ENCODE measurements around the gene MARF1.
"Not testable (repeated sequence)": the region's sequence is repeated elsewhere in the genome, so short reads cannot be mapped to it uniquely, and the experiment has no call there.

MARF1 gene

GRCh38 chr16:15652293-15653001 is 9.5 kb upstream of the MARF1 start:
- DNase-seq, result no peak

DNA sequence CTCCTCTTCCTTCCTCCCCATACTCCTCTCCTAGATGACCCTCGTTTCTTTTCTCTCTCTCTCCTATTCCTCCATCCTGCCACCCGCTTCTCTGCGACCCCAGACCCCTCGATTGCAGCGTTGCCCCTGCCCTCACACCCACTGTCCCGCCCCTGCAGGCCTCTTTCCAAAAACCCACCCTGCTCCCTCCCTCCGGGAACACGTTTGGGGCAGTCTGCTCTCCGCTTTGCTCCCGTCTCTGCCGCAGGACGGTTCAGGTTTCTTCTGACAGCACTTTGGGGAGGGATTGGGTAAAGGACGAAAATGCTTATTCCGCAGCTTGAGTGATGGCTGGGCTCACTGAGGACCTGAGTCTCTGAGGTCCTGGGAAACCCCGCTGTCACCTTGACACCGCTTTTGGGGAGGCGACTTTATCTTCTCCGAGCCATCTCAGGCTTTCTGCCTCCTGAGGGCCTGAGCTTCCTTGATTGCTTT is 7.8 kb upstream of the MARF1 start:
- DNase-seq, result peak; percentile 43

- peak; percentile 85 for DNase-seq
Measured at GRCh38 chr16:15650019-15650697, 7.2 kb upstream of the MARF1 start, which contains the start of gene NDE1. Gene NDE1, plus strand, starts transcription at chr16:15650245. Its CDS starts 14,534 bp downstream, at chr16:15664779.

GRCh38 chr16:15649727-15650018 is 6.7 kb upstream of the MARF1 start:
- no peak for DNase-seq

DNA sequence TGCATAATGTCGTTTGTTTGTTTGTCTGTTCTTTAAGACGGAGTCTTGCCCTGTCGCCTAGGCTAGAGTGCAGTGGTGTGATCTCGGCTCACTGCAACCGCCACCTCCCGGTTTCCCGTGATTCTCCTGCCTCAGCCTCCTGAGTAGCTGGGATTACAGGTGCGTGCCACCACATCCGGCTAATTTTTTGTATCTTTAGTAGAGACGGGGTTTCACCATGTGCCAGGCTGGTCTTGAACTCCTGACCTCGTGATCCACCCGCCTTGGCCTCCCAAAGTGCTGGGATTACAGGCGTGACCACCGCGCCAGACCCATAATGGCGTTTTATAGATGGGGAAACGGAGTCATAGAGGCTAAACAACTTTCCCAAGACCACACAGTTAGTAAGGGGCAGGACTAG is 6.4 kb upstream of the MARF1 start:
- not testable (repeated sequence) for DNase-seq

DNA sequence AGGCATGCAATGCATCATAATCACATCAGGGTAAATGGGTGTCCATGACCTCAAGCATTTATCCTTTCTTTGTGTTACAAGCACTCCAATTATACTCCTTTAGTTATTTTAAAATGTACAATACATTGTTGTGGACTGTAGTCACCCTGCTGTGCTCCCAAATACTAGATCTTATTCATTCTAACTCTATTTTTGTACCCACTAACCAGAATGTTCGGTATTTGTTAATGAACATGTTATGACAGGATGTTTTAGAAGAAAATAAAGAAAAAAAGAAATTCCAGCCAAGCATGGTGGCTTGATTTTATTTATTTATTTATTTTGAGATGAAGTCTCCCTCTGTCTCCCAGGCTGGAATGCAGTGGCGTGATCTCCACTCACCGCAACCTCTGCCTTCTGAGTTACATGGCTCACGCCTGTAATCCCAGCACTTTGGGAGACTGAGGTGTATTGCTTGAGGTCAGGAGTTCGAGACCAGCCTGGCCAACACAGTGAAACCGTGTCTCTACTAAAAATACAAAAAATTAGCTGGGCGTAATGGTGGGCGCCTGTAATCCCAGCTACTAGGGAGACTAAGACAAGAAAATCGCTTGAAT is 5.3 kb upstream of the MARF1 start:
- DNase-seq, result no peak

- DNase-seq, result no peak
Measured at GRCh38 chr16:15647294-15648014, 4.5 kb upstream of the MARF1 start.

GRCh38 chr16:15646557-15647293 is 3.8 kb upstream of the MARF1 start:
- not testable (repeated sequence) for DNase-seq

DNA sequence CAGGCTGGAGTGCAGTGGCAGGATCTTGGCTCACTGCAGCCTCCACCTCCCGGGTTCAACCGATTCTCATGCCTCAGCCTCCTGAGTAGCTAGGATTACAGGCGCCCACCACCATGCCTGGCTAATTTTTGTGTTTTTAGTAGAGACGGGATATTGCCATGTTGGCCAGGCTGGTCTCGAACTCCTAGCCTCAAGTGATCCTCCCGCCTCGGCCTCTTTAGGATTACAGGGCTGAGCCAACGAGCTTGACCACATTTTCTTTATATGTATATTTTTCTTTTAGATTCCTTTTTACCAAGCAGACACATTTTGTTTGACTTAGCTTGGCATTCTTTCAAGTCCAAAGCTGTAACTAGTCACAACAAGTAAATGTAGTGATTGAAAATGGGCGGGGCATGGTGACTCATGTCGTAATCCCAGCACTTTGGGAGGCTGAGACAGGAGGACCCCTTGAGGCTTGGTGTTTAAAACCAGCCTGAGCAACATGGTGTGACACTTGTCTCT is 2.1 kb upstream of the MARF1 start:
- peak; percentile 32 for DNase-seq

- no peak for DNase-seq
Measured at GRCh38 chr16:15644267-15644961, 1.5 kb upstream of the MARF1 start.

DNA sequence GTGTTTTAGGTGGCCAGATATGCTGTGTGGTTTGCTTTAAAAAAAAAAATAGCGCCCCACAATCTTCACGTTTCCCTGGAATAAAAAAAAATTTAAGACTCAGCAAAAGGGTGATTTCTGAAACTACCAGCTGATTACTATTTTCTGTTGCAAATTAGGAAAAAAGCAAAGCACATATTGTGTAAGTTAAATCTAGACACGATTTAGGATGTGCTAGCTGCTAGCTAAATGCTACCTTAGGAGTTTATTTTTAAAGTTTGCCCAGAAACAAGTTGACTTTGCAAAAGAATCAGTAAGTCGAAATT is 944 bp upstream of the MARF1 start:
- DNase-seq, result no peak

DNA sequence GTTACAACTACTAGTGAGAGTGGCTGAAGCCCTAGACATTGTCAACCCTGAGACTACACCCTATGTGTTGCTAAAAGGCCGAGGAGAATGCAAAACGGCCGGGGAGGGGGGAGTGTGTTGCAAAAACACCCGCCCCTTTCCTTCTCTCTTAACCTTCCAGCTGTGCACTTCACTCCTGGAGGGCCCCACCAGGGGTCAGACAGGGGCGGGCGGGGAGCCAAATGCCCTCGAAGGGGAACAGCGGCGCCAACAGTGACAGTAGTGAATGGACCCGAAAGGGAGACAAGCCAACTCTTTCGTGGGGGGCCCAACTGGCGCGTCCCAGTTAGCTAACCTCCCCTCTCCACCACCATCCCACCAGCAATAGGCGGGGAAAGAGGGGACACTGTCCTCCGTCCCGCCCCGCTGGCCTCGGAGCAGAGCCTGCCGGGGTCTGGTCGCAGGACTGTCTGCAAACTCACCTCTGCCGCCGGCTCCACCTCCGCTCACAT is 352 bp downstream of the MARF1 start:
- DNase-seq, result peak; percentile 75

DNA sequence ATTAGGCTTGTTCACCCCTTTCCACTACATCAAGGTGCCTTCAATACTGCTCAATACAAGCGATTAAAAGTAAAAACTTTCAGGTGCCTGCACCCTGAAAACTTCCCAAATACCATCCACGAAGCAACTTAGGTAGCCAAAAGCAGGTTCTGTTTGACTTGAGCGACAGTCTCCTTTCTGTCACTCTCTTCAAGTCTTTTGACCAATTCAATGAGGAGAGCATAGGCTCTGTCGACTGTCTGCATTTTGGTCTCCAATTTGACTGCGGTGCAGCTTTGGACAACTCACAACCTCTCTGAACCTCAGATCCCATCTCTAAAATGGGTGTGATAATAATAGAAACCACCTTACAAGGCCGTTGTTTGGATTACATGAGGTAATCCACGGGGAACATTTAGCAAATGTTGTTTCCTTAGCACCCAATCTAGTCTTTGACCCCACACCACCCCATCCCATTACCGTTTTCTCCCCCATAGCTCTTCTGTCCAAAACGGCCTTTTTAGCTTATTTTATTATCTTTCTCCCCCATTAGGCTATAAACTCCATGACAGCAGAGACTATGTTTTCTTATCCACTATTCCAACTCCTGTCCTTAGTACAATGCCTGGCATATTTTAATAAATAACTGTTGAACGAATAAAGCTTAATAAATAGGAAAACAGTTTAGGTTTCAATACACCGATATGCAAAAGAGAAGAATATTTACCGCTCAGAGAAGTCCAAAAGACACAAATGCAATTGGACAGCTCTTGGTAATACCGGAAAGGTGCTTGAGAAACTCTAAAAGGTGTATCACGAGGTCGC is 999 bp downstream of the MARF1 start:
- DNase-seq, result no peak

GRCh38 chr16:15640966-15641365 is 2.0 kb downstream of the MARF1 start:
- no peak for DNase-seq

DNA sequence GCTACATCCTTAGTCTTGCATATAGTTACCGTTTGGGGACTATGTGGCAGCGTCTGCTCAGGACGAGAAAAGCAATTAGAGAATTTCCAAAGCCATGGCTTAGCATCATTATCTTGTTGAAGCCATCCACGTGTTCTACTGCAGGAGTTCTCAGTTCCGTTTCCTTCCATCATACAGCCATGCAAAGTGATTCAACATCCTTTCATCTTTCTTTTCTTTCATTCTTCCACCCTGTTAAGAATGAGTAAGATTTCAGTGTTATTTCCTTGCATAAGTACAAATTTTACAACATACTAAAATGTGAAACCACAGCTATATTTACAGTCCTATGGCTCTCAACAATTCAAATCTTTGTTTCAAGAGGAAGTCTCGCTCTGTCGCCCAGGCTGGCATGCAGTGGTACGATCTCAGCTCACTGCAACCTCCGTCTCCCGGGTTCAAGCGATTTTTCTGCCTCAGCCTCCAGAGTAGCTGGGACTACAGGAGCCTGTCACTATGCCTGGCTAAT is 3.8 kb downstream of the MARF1 start:
- peak; percentile 21 for DNase-seq

GRCh38 chr16:15636392-15636873 is 6.5 kb downstream of the MARF1 start:
- DNase-seq, result no peak

DNA sequence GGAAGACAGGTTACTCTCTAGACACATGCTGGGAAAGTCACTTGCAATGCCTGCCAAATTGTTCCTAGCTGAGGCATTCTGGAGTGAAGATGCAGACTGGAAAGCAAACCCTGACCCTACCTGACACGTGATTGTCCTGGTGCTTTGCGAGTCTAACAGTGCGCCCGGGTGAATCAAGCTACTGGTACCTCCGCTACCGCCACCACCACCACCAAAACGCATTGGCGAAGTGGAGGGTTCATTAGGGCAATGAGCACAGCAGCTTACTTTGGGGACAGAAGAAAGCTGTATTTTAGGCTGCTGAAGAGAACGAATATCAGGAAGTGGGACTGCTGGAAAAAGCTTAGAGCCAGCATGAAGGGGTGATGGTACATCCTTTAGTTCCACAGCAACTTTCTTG is 7.0 kb downstream of the MARF1 start:
- no peak for DNase-seq

DNA sequence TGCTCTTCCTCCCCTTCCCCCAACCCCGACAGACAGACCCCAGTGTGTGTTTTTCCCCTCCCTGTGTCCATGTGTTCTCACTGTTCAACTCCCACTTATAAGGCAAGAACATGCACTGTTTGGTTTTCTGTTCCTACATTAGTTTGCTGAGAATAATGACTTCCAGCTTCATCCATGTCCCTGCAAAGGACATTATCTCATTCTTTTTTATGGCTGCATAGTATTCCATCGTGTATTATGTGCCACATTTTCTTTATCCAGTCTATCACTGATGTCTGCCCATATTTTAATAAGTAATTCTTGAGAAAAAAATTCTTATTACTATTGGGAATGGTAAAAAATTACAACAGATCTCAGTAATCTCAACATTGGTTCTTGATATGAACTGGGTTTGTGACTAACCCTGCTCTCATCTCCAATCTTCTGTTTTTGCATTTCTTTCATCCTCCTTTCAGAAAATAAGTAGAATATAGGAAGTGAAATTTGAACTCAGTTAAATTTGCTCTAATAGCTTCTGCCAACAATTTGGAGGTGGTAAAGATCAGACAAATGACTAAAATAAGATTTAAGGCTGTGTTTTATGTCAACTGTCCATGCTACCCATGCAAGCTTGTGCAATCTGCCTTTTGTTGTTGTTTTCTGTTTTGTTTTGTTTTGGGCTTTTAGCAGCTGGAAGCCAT is 11.1 kb downstream of the MARF1 start:
- DNase-seq, result no peak

DNA sequence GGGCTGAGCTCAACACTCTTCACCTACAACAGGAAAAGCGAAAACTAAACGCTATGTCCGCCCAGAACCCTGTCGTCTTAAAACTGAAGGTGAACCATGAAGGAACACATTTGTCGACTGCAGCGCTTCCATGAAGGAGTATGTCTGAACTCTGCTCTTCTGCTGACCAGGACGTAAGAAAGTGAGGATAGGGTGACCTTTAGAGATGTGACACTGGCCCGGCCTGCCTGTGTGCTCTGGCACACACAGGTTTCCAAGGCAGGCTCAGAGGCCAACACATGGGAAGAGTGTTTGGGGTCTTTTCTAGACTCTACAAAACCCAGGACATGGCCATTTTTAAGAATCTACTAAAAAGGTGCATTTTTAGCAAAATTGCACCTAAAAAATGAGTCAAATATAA is 21.1 kb downstream of the MARF1 start:
- DNase-seq, result no peak

- no peak for DNase-seq
Measured at GRCh38 chr16:15621456-15621855, 21.5 kb downstream of the MARF1 start.

Measured in activated CD8-positive, alpha-beta memory T cell treated with anti-CD3 and anti-CD28 coated beads, Interleukin-2, amount 50 U/mL, for 4 hours (primary cell).